Measurements from ENCODE around the gene DPH6.
"Not testable (repeated sequence)": the region's sequence is repeated elsewhere in the genome, so short reads cannot be mapped to it uniquely, and the experiment has no call there.

The DPH6 gene

GRCh38 chr15:35545824-35546510, at the start of gene DPH6:
DPH6 (minus strand) TSS chr15:35546165; CDS start chr15:35546141, 24 bp downstream.
- DNase-seq: peak; percentile 67 to 69

GRCh38 chr15:35595656-35596055, 49.7 kb upstream of the DPH6 start:
- DNase-seq: no peak

- not testable (repeated sequence) for DNase-seq
Measured at GRCh38 chr15:35591987-35592386, 46.0 kb upstream of the DPH6 start.

GRCh38 chr15:35583863-35584528, 38.0 kb upstream of the DPH6 start:
- DNase-seq: no peak

- DNase-seq: no peak
Measured at GRCh38 chr15:35580606-35581005, 34.6 kb upstream of the DPH6 start.

- no peak for DNase-seq
Measured at GRCh38 chr15:35567392-35567791, 21.4 kb upstream of the DPH6 start.

GRCh38 chr15:35566991-35567390, 21.0 kb upstream of the DPH6 start:
- DNase-seq: no peak

- no peak for DNase-seq
Measured at GRCh38 chr15:35565901-35566300, 19.9 kb upstream of the DPH6 start.

GRCh38 chr15:35562641-35563040, 16.7 kb upstream of the DPH6 start:
- DNase-seq: no peak

GRCh38 chr15:35561308-35561707, 15.3 kb upstream of the DPH6 start:
- DNase-seq: no peak

GRCh38 chr15:35560870-35561269, 14.9 kb upstream of the DPH6 start:
- DNase-seq: no peak

GRCh38 chr15:35560258-35560657, 14.3 kb upstream of the DPH6 start:
- DNase-seq: no peak

- DNase-seq: no peak
Measured at GRCh38 chr15:35559683-35560082, 13.7 kb upstream of the DPH6 start.

- no peak for DNase-seq
Measured at GRCh38 chr15:35557544-35557943, 11.6 kb upstream of the DPH6 start.

- no peak for DNase-seq
Measured at GRCh38 chr15:35557012-35557411, 11.0 kb upstream of the DPH6 start.

GRCh38 chr15:35555244-35555643, 9.3 kb upstream of the DPH6 start:
- DNase-seq: no peak

GRCh38 chr15:35550957-35551356, 5.0 kb upstream of the DPH6 start:
- DNase-seq: no peak

- no peak for DNase-seq
Measured at GRCh38 chr15:35549567-35549966, 3.6 kb upstream of the DPH6 start.

- no peak for DNase-seq
Measured at GRCh38 chr15:35548435-35548834, 2.5 kb upstream of the DPH6 start.

GRCh38 chr15:35547775-35548364, 1.9 kb upstream of the DPH6 start:
- DNase-seq: no peak

GRCh38 chr15:35546511-35547381, 781 bp upstream of the DPH6 start:
- DNase-seq: no peak

GRCh38 chr15:35545316-35545823, 595 bp downstream of the DPH6 start:
- peak; percentile 25 to 29 for DNase-seq

- peak in 1 of 2 donors; percentile 51 for DNase-seq
Measured at GRCh38 chr15:35540885-35541284, 5.1 kb downstream of the DPH6 start.
